Stomach (tissue), 4 donors: ENCODE measurements around the gene HOXC11.

Source experiments
- POLR2AphosphoS5 ChIP-seq, 3 donors: sonication (generic); formaldehyde crosslinking; IDR thresholded peaks; one replicate each; pipeline ENCODE4 v1.6.1; 2016; ENCODE audit warnings: antibody characterized with exemption in 3 of 3
- TF ChIP-seq, protein P1 (sequence below), 7 experiments: fragments of 450-650 bp in 4 of 7; fragments of 200-600 bp in 3 of 7; sonication (generic) in 3 of 7; IDR thresholded peaks; one replicate each; pipeline ENCODE4 v1.5.1; 2016 to 2019; ENCODE audit warnings: antibody characterized with exemption in 7 of 7, control low read depth in 2 of 7, mild to moderate bottlenecking in 1 of 7

DNA sequence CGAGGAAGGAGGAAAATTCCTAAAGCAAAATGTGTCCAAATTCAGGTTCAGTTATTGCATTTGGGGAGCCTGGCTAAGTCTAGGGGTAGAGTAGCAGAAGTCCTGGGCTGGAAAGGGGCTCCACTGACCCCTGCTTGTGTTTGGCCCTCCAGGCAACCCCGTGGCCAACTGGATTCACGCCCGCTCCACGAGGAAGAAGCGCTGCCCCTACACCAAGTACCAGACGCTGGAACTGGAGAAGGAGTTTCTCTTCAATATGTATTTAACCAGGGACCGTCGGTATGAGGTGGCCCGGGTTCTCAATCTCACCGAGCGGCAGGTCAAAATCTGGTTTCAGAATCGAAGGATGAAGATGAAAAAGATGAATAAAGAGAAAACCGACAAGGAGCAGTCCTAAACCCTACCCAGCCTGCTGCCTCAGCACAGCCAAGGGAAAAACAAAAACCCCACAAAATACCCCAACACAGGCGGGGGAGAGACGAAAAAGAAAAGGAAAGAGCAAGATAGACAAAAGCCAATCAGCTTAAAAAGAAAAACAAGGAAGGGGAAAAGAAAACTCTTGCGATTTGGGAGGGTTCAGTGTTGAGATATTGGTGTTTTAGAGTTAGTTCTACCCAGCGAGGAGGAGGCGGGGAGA, 29.5 kb downstream of the HOXC11 start:
- TF ChIP-seq, protein P1, sequence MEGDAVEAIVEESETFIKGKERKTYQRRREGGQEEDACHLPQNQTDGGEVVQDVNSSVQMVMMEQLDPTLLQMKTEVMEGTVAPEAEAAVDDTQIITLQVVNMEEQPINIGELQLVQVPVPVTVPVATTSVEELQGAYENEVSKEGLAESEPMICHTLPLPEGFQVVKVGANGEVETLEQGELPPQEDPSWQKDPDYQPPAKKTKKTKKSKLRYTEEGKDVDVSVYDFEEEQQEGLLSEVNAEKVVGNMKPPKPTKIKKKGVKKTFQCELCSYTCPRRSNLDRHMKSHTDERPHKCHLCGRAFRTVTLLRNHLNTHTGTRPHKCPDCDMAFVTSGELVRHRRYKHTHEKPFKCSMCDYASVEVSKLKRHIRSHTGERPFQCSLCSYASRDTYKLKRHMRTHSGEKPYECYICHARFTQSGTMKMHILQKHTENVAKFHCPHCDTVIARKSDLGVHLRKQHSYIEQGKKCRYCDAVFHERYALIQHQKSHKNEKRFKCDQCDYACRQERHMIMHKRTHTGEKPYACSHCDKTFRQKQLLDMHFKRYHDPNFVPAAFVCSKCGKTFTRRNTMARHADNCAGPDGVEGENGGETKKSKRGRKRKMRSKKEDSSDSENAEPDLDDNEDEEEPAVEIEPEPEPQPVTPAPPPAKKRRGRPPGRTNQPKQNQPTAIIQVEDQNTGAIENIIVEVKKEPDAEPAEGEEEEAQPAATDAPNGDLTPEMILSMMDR (IDR thresholded peaks at IDR 0.05) = no peak
- no peak for TF ChIP-seq POLR2AphosphoS5 (IDR thresholded peaks at IDR 0.05)
